ENCODE measurements around the gene PGLYRP1.

GRCh38 chr19:45972081-45972946 lies 50.5 kb downstream of the PGLYRP1 start:
- TF ChIP-seq CTCF (IDR thresholded peaks at IDR 0.05) (no peak), POLR2AphosphoS5 (IDR thresholded peaks at IDR 0.05) (no peak), POLR2A (IDR thresholded peaks at IDR 0.05) (no peak)
